GM08714 (cell line): Measurements from ENCODE around the gene UBE3D.

Source experiments
- H3K4me3 ChIP-seq: fragments of 200-500 bp; sonication (Bioruptor generic); 2 replicates; pipeline ENCODE4 v1.5.1; 2014; ENCODE audit warnings: mild to moderate bottlenecking, low read length, inconsistent platforms
- ZNF274 ChIP-seq: IDR thresholded peaks from 2 replicates; pipeline ENCODE4 v1.6.1; 2012; ENCODE audit warnings: mild to moderate bottlenecking, low read depth, low read length

Gene UBE3D

GRCh38 chr6:83069633-83070032 is 4.0 kb upstream of the UBE3D start:
- no peak overlapping the region for H3K4me3 ChIP-seq
- TF ChIP-seq ZNF274 = no peak

- peak overlapping the region; percentile 77; the same call in 1 of the 2 replicates for H3K4me3 ChIP-seq
- no peak for TF ChIP-seq ZNF274
Observed at GRCh38 chr6:83068616-83069015, 3.0 kb upstream of the UBE3D start.

- peak within 1 kb of the TSS; percentile 77 for H3K4me3 ChIP-seq
- TF ChIP-seq ZNF274 = no peak
Observed at GRCh38 chr6:83067448-83068439, 2.1 kb upstream of the UBE3D start, which contains the start of gene DOP1A. TSS of gene DOP1A (plus strand) at chr6:83067671. CDS start at chr6:83096978, 29,307 bp downstream.

- no peak for TF ChIP-seq ZNF274
Observed at GRCh38 chr6:83062225-83062624, 3.4 kb downstream of the UBE3D start.

GRCh38 chr6:83061190-83061589 is 4.5 kb downstream of the UBE3D start:
- no peak for TF ChIP-seq ZNF274
- H3K4me3 ChIP-seq = no peak overlapping the region

More at GRCh38 chr6:83062225-83062624, 3.4 kb downstream of the UBE3D start:
- no peak overlapping the region for H3K4me3 ChIP-seq

GRCh38 chr6:83057705-83058321 is 7.8 kb downstream of the UBE3D start:
- H3K4me3 ChIP-seq = no peak overlapping the region
- no peak for TF ChIP-seq ZNF274

- TF ChIP-seq ZNF274 = no peak
- H3K4me3 ChIP-seq = no peak overlapping the region
Observed at GRCh38 chr6:83055366-83055964, 10.2 kb downstream of the UBE3D start.

GRCh38 chr6:83053678-83054077 is 12.0 kb downstream of the UBE3D start:
- H3K4me3 ChIP-seq = no peak overlapping the region
- TF ChIP-seq ZNF274 = no peak

- no peak overlapping the region for H3K4me3 ChIP-seq
- no peak for TF ChIP-seq ZNF274
Observed at GRCh38 chr6:83051377-83052172, 14.1 kb downstream of the UBE3D start.

- TF ChIP-seq ZNF274 = no peak
Observed at GRCh38 chr6:83047065-83047754, 18.4 kb downstream of the UBE3D start.

GRCh38 chr6:83044091-83044768 is 21.4 kb downstream of the UBE3D start:
- no peak for TF ChIP-seq ZNF274
- H3K4me3 ChIP-seq = no peak overlapping the region

More at GRCh38 chr6:83047065-83047754, 18.4 kb downstream of the UBE3D start:
- no peak overlapping the region for H3K4me3 ChIP-seq

GRCh38 chr6:83042467-83043053 is 23.1 kb downstream of the UBE3D start:
- H3K4me3 ChIP-seq = no peak overlapping the region
- no peak for TF ChIP-seq ZNF274
